Naive B cell (primary cell): ENCODE measurements around the gene SERPINB3. TPM values are rescaled to one million over a fixed set of nuclear protein-coding genes. Genes with fewer than 3 reads are reported as not detected.
"Not testable (repeated sequence)": the region's sequence is repeated elsewhere in the genome, so short reads cannot be mapped to it uniquely, and the experiment has no call there.

Source experiments
- ATAC-seq, 2 donors: fragments of 150-1000 bp; cut with Tn5 transposase; 2 replicates each; pipeline ENCODE4 v1.10.0; 2021; ENCODE audit warnings: low read depth in 2 of 2, mild to moderate bottlenecking in 2 of 2, moderate library complexity in 2 of 2
- DNase-seq: peaks from one replicate; pipeline ENCODE4 v3.0.0; 2022
- H3K27ac Mint-ChIP-seq, 6 donors: one replicate each; pipeline ENCODE4 v1.8.0; 2020 to 2022; ENCODE audit warnings: mild to moderate bottlenecking in 6 of 6, mixed read lengths in 6 of 6, moderate library complexity in 5 of 6, inconsistent platforms in 2 of 6
- H3K27me3 Mint-ChIP-seq, 3 donors: one replicate each; pipeline ENCODE4 v1.8.0; 2021 to 2022; ENCODE audit warnings: mixed read lengths in 3 of 3, mild to moderate bottlenecking in 1 of 3
- H3K36me3 Mint-ChIP-seq, 2 donors: one replicate each; pipeline ENCODE4 v1.8.0; 2020 to 2022; ENCODE audit warnings: mixed read lengths in 2 of 2, inconsistent platforms in 1 of 2, mild to moderate bottlenecking in 1 of 2
- H3K4me1 Mint-ChIP-seq, 3 donors: one replicate each; pipeline ENCODE4 v1.8.0; 2020 to 2022; ENCODE audit warnings: mixed read lengths in 3 of 3, inconsistent platforms in 1 of 3, mild to moderate bottlenecking in 1 of 3, moderate library complexity in 1 of 3
- H3K4me3 Mint-ChIP-seq, 8 donors: one replicate each; pipeline ENCODE4 v1.8.0; 2020 to 2022; ENCODE audit warnings: mild to moderate bottlenecking in 8 of 8, mixed read lengths in 8 of 8, moderate library complexity in 8 of 8, inconsistent platforms in 2 of 8
- H3K9me3 Mint-ChIP-seq, 7 donors: one replicate each; pipeline ENCODE4 v1.8.0; 2020 to 2022; ENCODE audit warnings: mixed read lengths in 7 of 7, mild to moderate bottlenecking in 5 of 7, inconsistent platforms in 2 of 7, moderate library complexity in 1 of 7
- polyA plus RNA-seq, 6 donors: library from polyadenylated mRNA; unstranded; fragments of 300-500 nt; fragmentation: Illumina TruSeq; gene quantifications; one replicate each; pipeline ENCODE4 v1.2.3, GENCODE V29; 2021; ENCODE audit warnings: low read depth in 6 of 6

The SERPINB3 gene
- not detected for polyA plus RNA-seq

- H3K27me3 Mint-ChIP-seq, ATAC-seq, H3K4me1 Mint-ChIP-seq, DNase-seq, H3K36me3 Mint-ChIP-seq, H3K27ac Mint-ChIP-seq, H3K4me3 Mint-ChIP-seq: not testable (repeated sequence)
- peaks cover 5 to 18% (median 8%) of the 10 kb centered on the region in 7 donors for H3K9me3 Mint-ChIP-seq
Measured at GRCh38 chr18:63661750-63662149, at the start of gene SERPINB3. Gene SERPINB3, minus strand, starts transcription at chr18:63661893. Its CDS starts 677 bp downstream, at chr18:63661216.

- H3K36me3 Mint-ChIP-seq: no peaks in the 10 kb centered on the region
- no peaks in the 10 kb centered on the region for H3K4me1 Mint-ChIP-seq
- ATAC-seq: no peak
- DNase-seq: no peak
- peaks cover 0 to 13% (median 4%) of the 10 kb centered on the region in 7 donors for H3K9me3 Mint-ChIP-seq
- no peak overlapping the region for H3K27ac Mint-ChIP-seq
- H3K4me3 Mint-ChIP-seq: no peak overlapping the region
- no peaks in the 10 kb centered on the region for H3K27me3 Mint-ChIP-seq
Measured at GRCh38 chr18:63708650-63709049, 47.0 kb upstream of the SERPINB3 start.

- no peaks in the 10 kb centered on the region for H3K4me1 Mint-ChIP-seq
- H3K4me3 Mint-ChIP-seq: no peak overlapping the region
- no peak for ATAC-seq
- H3K36me3 Mint-ChIP-seq: no peaks in the 10 kb centered on the region
- no peaks in the 10 kb centered on the region for H3K27me3 Mint-ChIP-seq
- H3K27ac Mint-ChIP-seq: no peak overlapping the region
- DNase-seq: no peak
- H3K9me3 Mint-ChIP-seq: peaks cover 0 to 5% (median 0%) of the 10 kb centered on the region in 7 donors
Measured at GRCh38 chr18:63707816-63708215, 46.1 kb upstream of the SERPINB3 start.

GRCh38 chr18:63705401-63705800 is 43.7 kb upstream of the SERPINB3 start:
- Mint-ChIP-seq H3K27ac (no peak overlapping the region), H3K27me3 (peaks cover 0 to 6% (median 0%) of the 10 kb centered on the region in 3 donors), H3K4me1 (no peaks in the 10 kb centered on the region), H3K9me3 (no peaks in the 10 kb centered on the region), H3K36me3 (no peaks in the 10 kb centered on the region), H3K4me3 (no peak overlapping the region)
- ATAC-seq (no peak), DNase-seq (no peak)

GRCh38 chr18:63702660-63703059 is 41.0 kb upstream of the SERPINB3 start, which contains the start of gene SERPINB11:
Gene SERPINB11, plus strand, starts transcription at chr18:63702960. Its CDS starts 7,234 bp downstream, at chr18:63710194.
- no peak within 1 kb of the TSS for H3K27ac Mint-ChIP-seq
- H3K4me1 Mint-ChIP-seq: no peaks in the 10 kb centered on the region
- DNase-seq: no peak
- H3K4me3 Mint-ChIP-seq: no peak within 1 kb of the TSS
- peaks cover 0 to 9% (median 0%) of the 10 kb centered on the region in 7 donors for H3K9me3 Mint-ChIP-seq
- no peak for ATAC-seq
- no peaks in the 10 kb centered on the region for H3K36me3 Mint-ChIP-seq
- peaks cover 0 to 6% (median 0%) of the 10 kb centered on the region in 3 donors for H3K27me3 Mint-ChIP-seq

GRCh38 chr18:63701952-63702351 is 40.3 kb upstream of the SERPINB3 start:
- Mint-ChIP-seq H3K36me3 (no peaks in the 10 kb centered on the region), H3K9me3 (peaks cover 0 to 9% (median 0%) of the 10 kb centered on the region in 7 donors), H3K4me1 (no peaks in the 10 kb centered on the region), H3K27me3 (peaks cover 0 to 6% (median 0%) of the 10 kb centered on the region in 3 donors), H3K27ac (no peak overlapping the region), H3K4me3 (no peak overlapping the region)
- ATAC-seq (no peak), DNase-seq (no peak)

DNA sequence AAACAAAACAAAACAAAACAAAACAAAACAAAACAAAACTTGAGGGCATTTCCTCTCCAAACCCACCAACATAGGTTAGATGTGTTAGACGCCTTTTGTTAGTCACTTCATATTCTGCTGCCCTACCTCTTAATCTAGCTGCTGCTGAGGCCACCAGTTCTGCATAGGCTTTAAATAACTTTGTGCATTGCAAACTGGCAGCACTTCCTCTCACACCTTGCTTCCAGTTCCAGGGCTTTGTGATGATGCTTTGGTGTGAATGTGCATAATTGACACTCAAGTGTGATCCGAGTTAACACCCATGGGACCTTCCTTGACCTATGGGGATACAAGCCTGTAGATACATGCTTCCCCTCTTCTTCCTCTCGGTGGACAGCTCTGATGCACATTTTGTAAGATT is 38.8 kb upstream of the SERPINB3 start:
- Mint-ChIP-seq H3K36me3 (no peaks in the 10 kb centered on the region), H3K27ac (no peak overlapping the region), H3K4me1 (no peaks in the 10 kb centered on the region), H3K9me3 (peaks cover 0 to 9% (median 0%) of the 10 kb centered on the region in 7 donors), H3K4me3 (no peak overlapping the region), H3K27me3 (peaks cover 0 to 6% (median 0%) of the 10 kb centered on the region in 3 donors)
- ATAC-seq (no peak), DNase-seq (no peak)

GRCh38 chr18:63697097-63697660 is 35.5 kb upstream of the SERPINB3 start:
- no peak for ATAC-seq
- no peaks in the 10 kb centered on the region for H3K36me3 Mint-ChIP-seq
- peaks cover 0 to 22% (median 8%) of the 10 kb centered on the region in 7 donors for H3K9me3 Mint-ChIP-seq
- no peak overlapping the region for H3K4me3 Mint-ChIP-seq
- H3K27ac Mint-ChIP-seq: no peak overlapping the region
- DNase-seq: no peak
- H3K27me3 Mint-ChIP-seq: peaks cover 0 to 6% (median 0%) of the 10 kb centered on the region in 3 donors
- H3K4me1 Mint-ChIP-seq: no peaks in the 10 kb centered on the region

GRCh38 chr18:63689064-63689463 is 27.4 kb upstream of the SERPINB3 start:
- DNase-seq: no peak
- peaks cover 0 to 5% of the 10 kb centered on the region in 2 donors for H3K36me3 Mint-ChIP-seq
- peaks cover 0 to 42% (median 11%) of the 10 kb centered on the region in 7 donors for H3K9me3 Mint-ChIP-seq
- peaks cover 2 to 11% (median 8%) of the 10 kb centered on the region in 3 donors for H3K27me3 Mint-ChIP-seq
- H3K27ac Mint-ChIP-seq: no peak overlapping the region
- no peak overlapping the region for H3K4me3 Mint-ChIP-seq
- no peaks in the 10 kb centered on the region for H3K4me1 Mint-ChIP-seq
- no peak for ATAC-seq

DNA sequence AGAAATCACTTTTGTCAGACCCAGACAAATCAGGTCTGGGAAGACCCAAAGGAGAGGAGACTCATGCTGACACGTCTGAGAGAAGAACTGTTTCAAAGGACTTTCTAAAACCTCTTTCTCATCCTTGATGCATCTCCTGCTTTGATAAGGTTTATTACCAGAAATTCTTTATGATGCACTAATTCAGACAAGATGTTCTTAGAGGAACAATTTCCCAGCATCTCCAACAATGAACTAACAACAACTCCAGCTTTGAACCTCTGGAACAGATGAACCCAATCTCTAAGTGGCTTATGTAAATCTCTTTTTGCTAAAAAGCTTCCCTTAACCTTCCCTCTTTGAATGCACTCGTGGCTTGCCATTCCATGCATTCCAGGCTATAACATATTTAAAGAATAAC is 25.2 kb upstream of the SERPINB3 start:
- Mint-ChIP-seq H3K36me3 (peaks cover 0 to 5% of the 10 kb centered on the region in 2 donors), H3K4me1 (no peaks in the 10 kb centered on the region), H3K9me3 (peaks cover 2 to 23% (median 7%) of the 10 kb centered on the region in 7 donors), H3K4me3 (no peak overlapping the region), H3K27me3 (peaks cover 10 to 17% (median 14%) of the 10 kb centered on the region in 3 donors), H3K27ac (no peak overlapping the region)
- ATAC-seq (no peak), DNase-seq (no peak)

DNA sequence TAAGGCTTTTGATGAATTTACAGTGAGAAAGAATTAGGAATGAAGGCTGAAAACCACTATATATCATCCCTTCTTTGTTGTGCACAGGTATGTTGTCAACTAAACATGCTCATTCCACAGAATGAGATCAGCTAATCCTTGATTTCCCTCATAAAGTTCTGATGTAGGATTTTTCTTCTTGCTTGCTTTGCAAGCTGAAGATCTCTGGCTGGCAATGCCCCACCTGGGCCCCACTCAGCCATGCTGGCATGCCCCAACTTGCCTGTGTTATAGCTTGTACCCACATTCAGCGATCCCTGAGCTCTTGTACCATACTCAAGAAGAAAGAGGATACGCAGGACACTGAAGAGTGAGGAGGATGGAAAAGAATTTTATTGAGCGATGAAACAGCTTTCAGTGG is 23.0 kb upstream of the SERPINB3 start:
- H3K27me3 Mint-ChIP-seq: peaks cover 10 to 19% (median 17%) of the 10 kb centered on the region in 3 donors
- H3K27ac Mint-ChIP-seq: no peak overlapping the region
- DNase-seq: no peak
- H3K9me3 Mint-ChIP-seq: peaks cover 0 to 8% (median 2%) of the 10 kb centered on the region in 7 donors
- no peak for ATAC-seq
- H3K4me3 Mint-ChIP-seq: no peak overlapping the region
- H3K4me1 Mint-ChIP-seq: no peaks in the 10 kb centered on the region
- H3K36me3 Mint-ChIP-seq: no peaks in the 10 kb centered on the region

DNA sequence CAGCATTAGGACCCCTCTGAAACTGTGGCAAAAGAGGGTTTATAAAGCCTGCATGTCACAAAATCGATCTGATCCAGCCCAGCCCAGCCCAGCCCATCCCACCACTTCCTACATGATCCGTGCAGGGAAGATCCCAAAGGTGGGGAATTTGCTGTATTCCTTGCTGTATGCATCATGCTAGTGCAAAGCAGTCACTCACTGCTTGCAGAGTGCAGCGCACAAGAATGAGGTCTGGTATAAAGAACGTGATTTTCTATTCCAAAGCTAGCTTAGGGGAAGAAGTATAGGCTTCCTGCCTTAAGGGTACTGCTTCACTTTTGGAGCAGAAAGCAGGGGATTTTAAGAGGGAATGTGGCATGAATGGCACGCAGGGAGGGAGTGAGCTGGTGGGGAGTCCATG is 22.2 kb upstream of the SERPINB3 start:
- H3K27ac Mint-ChIP-seq: no peak overlapping the region
- H3K36me3 Mint-ChIP-seq: no peaks in the 10 kb centered on the region
- ATAC-seq: no peak
- H3K27me3 Mint-ChIP-seq: peaks cover 10 to 19% (median 17%) of the 10 kb centered on the region in 3 donors
- H3K4me1 Mint-ChIP-seq: no peaks in the 10 kb centered on the region
- no peak for DNase-seq
- H3K4me3 Mint-ChIP-seq: no peak overlapping the region
- H3K9me3 Mint-ChIP-seq: peaks cover 0 to 4% (median 0%) of the 10 kb centered on the region in 7 donors

DNA sequence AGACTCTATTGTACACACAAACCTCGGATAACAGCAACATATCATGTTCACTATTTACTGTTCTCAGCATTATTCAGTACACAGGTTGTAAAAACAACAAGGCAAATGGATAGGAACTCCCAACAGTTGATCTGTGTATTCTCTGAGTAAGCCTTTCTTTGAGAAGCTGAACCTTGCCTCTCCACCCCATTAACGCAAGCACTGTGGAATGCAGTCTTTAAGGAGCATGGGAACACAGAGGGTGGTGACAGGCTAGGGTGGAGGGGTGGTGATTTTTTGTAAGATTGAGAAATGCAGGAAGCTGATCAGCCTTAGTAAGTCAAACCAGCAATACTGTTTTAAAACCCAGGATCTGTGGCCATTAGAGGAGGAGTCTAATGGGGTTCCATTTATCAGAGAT is 21.5 kb upstream of the SERPINB3 start:
- DNase-seq: no peak
- Mint-ChIP-seq H3K4me3 (no peak overlapping the region), H3K27me3 (peaks cover 10 to 20% (median 19%) of the 10 kb centered on the region in 3 donors), H3K27ac (no peak overlapping the region), H3K4me1 (no peaks in the 10 kb centered on the region), H3K9me3 (peaks cover 0 to 4% (median 0%) of the 10 kb centered on the region in 7 donors), H3K36me3 (no peaks in the 10 kb centered on the region)
- no peak for ATAC-seq
